Measurements from ENCODE around the gene CRISP1. TPM values are rescaled to one million over a fixed set of nuclear protein-coding genes. Genes with fewer than 3 reads are reported as not detected.

The CRISP1 gene
- total and polyA plus RNA-seq, 10 donors: not detected

DNA sequence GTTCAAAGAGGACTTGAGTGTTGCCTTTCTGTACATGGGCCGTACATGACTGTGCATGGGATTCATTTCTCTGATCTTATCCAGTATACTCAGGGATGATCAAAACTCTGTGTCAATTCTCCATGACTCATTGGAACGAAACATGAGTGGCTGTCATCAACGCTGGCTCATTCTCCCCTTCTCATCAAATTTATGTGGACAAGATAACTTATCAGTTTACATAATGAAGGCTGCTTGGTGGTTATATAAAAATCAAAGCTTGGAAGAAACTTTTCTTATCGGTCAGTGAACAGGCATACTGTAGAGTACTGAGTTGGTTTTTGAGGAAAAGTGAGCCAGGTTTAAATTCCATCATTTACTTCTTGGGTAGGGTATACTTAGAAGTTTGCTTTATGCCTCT, 24.9 kb downstream of the CRISP1 start:
- no peak for TF ChIP-seq POLR2A (IDR thresholded peaks at IDR 0.05)
- TF ChIP-seq, protein P1, sequence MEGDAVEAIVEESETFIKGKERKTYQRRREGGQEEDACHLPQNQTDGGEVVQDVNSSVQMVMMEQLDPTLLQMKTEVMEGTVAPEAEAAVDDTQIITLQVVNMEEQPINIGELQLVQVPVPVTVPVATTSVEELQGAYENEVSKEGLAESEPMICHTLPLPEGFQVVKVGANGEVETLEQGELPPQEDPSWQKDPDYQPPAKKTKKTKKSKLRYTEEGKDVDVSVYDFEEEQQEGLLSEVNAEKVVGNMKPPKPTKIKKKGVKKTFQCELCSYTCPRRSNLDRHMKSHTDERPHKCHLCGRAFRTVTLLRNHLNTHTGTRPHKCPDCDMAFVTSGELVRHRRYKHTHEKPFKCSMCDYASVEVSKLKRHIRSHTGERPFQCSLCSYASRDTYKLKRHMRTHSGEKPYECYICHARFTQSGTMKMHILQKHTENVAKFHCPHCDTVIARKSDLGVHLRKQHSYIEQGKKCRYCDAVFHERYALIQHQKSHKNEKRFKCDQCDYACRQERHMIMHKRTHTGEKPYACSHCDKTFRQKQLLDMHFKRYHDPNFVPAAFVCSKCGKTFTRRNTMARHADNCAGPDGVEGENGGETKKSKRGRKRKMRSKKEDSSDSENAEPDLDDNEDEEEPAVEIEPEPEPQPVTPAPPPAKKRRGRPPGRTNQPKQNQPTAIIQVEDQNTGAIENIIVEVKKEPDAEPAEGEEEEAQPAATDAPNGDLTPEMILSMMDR (IDR thresholded peaks at IDR 0.05 in 8 of 11, conservative IDR thresholded peaks at IDR 0.05 in 3 of 11): no peak
- TF ChIP-seq POLR2AphosphoS5 (IDR thresholded peaks at IDR 0.05): no peak
- no peaks in the 10 kb centered on the region for H3K4me1 ChIP-seq
- no peak for DNase-seq
- intact Hi-C loops (cut with DNase I; ENCODE audit: low total_unique reads): no loop called here
- H3K27me3 ChIP-seq (replicated peaks in 1 of 7): no peaks in the 10 kb centered on the region
- no peak overlapping the region for H3K27ac ChIP-seq
- WGBS, 5 donors: 79 to 90% (median 85%) methylated on average over 4 of the region's 4 CpGs
- H3K9me3 ChIP-seq: no peaks in the 10 kb centered on the region
- H3K4me3 ChIP-seq: no peak overlapping the region
- H3K36me3 ChIP-seq: no peaks in the 10 kb centered on the region

DNA sequence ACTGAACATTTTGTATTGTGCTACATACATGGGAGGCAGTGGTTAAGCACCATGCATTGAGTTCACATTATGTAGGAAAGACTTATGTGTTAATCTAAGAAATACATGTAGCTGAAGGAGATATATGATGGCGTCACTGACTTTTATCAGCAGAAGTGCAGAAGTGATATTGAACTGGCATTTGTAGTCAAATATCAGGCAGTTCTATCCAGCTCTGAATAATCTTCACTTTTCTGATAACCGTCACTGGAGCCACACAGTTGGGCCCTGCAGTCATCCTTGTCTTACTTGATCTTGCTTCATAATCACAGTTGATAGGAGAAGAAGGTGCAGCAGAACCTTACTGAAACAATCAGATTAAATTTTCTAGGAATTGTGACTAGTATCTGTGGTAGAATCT, 26.4 kb downstream of the CRISP1 start:
- intact Hi-C loops (cut with DNase I; ENCODE audit: low total_unique reads): no loop called here
- H3K9me3 ChIP-seq: no peaks in the 10 kb centered on the region
- no peaks in the 10 kb centered on the region for H3K4me1 ChIP-seq
- H3K27ac ChIP-seq: no peak overlapping the region
- H3K36me3 ChIP-seq: no peaks in the 10 kb centered on the region
- 87 to 94% (median 89%) methylated on average over 2 of the region's 2 CpGs for WGBS, 5 donors
- no peak overlapping the region for H3K4me3 ChIP-seq
- TF ChIP-seq POLR2AphosphoS5 (IDR thresholded peaks at IDR 0.05) (no peak), POLR2A (IDR thresholded peaks at IDR 0.05) (no peak)
- TF ChIP-seq, protein P1 (IDR thresholded peaks at IDR 0.05 in 8 of 11, conservative IDR thresholded peaks at IDR 0.05 in 3 of 11): no peak
- no peak for DNase-seq
- H3K27me3 ChIP-seq (replicated peaks in 1 of 7): no peaks in the 10 kb centered on the region

DNA sequence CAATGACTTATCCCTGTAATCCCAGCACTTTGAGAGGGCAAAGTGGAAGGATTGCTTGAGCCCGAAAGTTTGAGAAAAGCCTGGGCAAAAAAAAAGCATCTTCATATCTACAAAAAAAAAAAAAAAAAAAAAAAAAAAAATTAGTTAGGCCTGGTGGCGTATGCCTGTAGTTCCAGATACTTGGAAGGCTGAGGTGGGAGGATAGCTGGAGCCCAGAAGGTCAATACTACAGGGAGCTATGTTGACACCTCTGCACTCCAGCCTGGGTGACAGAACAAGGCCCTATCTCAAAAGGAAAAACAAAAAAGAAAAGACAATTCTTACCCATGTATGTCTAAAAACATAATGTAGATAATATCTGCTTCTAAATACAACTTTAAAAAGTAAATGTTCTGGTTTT, 27.2 kb downstream of the CRISP1 start:
- TF ChIP-seq POLR2A (IDR thresholded peaks at IDR 0.05): no peak
- TF ChIP-seq, protein P1 (IDR thresholded peaks at IDR 0.05 in 8 of 11, conservative IDR thresholded peaks at IDR 0.05 in 3 of 11): no peak
- no peak for TF ChIP-seq POLR2AphosphoS5 (IDR thresholded peaks at IDR 0.05)
- no peak overlapping the region for H3K4me3 ChIP-seq
- H3K9me3 ChIP-seq: no peaks in the 10 kb centered on the region
- no peaks in the 10 kb centered on the region for H3K27me3 ChIP-seq (replicated peaks in 1 of 7)
- no peak overlapping the region for H3K27ac ChIP-seq
- WGBS, 5 donors: 66 to 90% (median 87%) methylated on average over 2 of the region's 2 CpGs
- no peaks in the 10 kb centered on the region for H3K36me3 ChIP-seq
- intact Hi-C loops (cut with DNase I; ENCODE audit: low total_unique reads): no loop called here
- no peaks in the 10 kb centered on the region for H3K4me1 ChIP-seq
- no peak for DNase-seq

DNA sequence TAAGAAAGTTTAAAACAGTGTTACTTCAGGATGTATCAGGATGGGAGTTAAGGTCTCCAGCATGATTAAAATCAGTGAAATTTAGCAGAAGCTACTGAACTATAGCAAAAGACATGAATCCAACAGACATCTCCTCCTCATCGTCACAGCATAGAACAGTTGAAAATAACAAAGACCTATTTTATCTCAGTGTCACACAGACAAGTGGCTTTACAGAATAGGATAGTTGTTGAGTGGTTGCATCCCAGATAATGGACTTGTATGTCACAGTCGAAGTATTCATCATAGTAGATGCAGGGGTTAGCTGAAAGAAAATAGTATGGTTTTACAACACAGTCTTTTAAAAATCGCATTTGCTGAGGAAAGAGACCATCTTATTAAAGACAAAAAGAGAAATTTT, 31.2 kb downstream of the CRISP1 start:
- Histone ChIP-seq H3K9me3 (no peaks in the 10 kb centered on the region), H3K4me3 (no peak overlapping the region), H3K36me3 (no peaks in the 10 kb centered on the region), H3K27me3 (replicated peaks in 1 of 7) (no peaks in the 10 kb centered on the region), H3K27ac (no peak overlapping the region), H3K4me1 (no peaks in the 10 kb centered on the region)
- intact Hi-C loops (cut with DNase I; ENCODE audit: low total_unique reads): no loop called here
- no peak for DNase-seq
- WGBS, 5 donors: 84 to 92% (median 85%) methylated on average over 3 of the region's 3 CpGs
- TF ChIP-seq POLR2AphosphoS5 (IDR thresholded peaks at IDR 0.05): no peak
- TF ChIP-seq, protein P1 (IDR thresholded peaks at IDR 0.05 in 8 of 11, conservative IDR thresholded peaks at IDR 0.05 in 3 of 11): no peak
- TF ChIP-seq POLR2A (IDR thresholded peaks at IDR 0.05): no peak

All from spleen (tissue), 11 donors.